GM18526 (cell line): ENCODE results near the gene ADARB2.

Source experiments
- POLR2A ChIP-seq: IDR thresholded peaks from 3 replicates; pipeline ENCODE4 v1.6.1; 2011; ENCODE audit not compliant: insufficient read length; ENCODE audit errors: extremely low read depth

ADARB2 gene

DNA sequence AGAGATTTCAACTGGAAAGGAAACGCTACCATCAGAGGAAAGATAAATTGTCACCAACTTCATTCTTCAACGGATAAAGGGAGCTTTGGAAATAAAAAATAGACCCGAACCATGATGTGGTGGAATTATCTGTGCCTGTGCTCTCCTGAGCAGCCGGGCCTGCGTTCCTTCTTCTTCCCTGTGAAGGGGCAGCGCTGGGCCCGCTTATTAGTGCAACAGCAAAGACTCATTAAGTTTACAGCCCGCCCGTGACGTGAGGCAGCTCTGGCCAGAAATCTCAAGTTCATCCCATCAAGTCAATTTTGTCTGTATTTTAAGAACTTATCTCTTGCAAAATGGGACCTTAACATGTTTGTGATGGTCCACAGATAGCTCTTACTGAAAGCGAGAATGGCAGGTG lies 193.7 kb downstream of the ADARB2 start:
- TF ChIP-seq POLR2A: no peak

DNA sequence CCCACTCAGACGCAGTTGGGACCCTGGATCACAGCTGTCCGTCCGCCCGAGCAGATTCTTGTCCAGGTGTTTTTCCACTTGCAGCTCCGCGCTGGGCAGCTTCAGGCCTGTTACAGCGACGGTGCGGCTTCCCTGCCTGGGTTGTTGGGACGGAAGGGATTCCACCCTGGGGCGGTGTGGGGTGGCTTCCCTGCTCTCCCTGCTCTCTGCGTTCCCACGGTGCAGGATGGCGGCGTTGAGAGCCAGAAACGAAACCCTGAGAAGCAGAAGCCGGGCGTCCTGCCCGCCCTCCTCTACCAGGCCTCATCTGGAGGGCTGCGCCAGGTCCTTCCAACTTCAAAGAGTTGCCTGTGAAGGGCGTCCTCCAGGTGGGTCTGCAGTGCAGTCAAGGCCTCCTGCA lies 194.4 kb downstream of the ADARB2 start:
- no peak for TF ChIP-seq POLR2A

DNA sequence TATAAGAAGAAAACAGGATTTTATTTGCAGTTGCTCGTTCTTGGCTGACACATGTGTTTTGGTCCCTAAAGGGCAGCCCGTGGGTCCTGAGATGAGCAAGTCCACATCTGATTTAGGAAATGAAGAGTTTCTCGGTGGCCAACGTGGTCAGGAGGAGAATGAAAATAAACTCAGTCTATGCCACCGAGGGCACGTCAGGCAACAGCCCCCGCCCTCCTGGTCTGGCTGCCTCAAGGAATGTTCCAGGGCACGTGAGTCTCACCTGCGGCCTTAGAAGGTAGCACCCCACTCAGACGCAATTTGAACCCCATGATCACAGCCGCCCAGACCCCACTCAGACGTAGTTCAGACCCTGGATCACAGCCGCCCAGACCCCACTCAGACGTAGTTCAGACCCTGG lies 197.2 kb downstream of the ADARB2 start:
- no peak for TF ChIP-seq POLR2A

DNA sequence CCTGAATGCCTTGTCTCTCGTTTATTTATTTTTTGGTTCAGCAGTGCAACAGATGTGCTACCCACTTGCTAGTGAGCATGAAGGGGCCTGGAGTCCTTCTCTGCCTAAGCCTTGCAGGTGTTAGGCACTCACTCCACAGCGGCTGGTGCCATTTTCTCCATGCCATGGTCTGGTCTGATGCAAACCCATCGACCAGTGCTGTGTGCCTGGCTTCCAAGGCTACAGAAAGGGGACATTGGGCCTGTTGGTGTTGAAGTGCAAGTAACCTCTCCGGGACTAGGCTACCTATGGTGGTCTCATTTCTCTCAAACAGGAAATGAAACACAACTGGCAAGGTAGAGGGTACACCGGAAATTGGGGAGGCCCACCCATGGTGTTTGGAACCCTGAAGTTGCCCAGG lies 198.1 kb downstream of the ADARB2 start:
- TF ChIP-seq POLR2A: no peak

DNA sequence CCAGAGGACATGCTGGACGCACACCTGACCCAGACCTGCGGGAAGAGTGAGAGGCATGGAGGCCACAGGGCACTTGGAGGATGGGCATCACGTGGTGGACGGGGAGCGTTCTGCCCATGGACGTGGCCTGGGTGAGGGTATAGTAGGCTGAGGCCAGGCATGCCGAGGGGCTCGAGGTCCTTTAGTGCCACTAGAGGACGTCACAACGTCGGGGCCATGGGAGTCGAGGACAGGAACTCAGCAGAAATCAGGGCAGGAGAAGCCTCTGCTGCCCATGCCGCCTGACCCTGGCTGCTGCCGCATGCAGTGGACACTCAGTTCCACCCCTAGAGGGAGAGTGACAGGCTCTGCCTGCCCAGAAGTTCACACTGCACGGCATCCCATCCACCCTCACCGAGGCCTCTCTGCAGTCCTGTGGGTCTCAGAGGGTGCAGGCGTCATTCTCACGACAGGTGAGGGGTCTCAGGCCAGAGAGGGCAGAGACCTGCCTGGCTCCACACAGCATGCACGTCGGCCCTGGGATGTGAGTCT lies 198.7 kb downstream of the ADARB2 start:
- TF ChIP-seq POLR2A: no peak

DNA sequence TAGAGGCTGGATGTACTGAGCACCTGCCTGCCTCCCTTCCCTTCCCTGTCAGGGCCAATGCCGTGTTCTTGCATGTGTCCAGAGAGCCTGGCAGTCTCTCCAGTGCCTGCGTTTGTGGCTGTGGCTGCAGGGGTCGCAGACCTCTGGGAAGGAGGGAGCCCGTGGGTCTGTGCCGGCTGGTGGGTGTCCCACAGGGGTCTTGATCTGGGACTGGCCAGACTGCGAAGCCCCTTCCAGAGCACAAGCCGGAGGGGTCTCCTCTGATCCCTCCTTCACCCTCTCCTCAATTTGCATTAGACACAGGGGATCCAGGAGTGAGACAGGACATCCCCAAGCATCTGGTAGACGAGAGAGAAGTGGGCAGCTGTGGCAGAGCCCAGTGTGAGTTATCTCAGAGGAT lies 199.2 kb downstream of the ADARB2 start:
- no peak for TF ChIP-seq POLR2A

DNA sequence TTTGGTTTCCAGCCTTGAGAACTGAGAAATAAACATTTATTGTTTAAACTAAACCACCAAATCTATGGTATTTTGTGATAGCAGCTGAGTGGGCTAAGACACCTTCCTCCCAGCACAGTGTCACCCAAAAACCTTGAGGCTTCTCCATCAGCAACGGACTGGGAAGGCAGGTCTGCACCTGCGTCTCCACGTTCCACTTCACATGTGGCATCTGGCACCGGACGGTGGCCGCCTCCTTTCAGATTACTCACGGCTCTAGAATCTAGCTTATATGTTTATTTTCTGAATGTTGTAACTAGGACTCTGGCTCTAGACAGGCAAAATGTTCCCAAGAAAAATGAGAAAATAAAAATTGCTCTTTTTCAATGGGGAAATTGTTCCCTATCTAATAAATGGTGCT lies 201.0 kb downstream of the ADARB2 start:
- no peak for TF ChIP-seq POLR2A

DNA sequence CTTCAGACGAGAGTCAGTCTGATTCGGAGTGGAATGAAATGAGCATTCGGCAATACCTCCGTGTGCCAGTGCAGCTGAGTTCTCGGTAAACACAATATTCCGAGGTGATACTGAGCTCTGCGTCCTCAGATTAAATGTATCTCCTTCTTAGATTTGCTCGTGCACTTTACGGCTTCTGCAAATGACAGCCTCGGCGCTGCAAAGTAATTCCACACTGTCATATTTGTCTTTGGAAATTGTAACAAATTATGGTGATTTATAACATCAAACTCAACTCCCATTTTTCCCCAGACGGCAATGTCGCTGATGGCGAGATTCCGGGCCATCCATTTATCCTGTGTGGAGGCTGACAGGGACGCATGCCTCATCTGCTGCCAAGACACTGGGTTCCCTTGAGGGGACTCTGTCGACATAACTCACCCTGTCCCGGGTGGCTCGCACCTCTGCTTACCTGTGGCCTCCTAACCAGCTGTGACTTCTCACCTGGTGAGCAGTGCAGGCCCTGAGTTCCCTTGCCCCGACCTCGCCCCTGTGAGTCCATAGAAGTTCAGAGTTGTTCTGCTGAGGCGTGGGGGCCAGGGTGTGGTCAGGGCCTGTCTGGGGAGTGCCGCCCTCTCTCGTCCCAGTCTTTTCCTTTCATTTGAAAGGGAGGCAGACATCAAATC lies 201.9 kb downstream of the ADARB2 start:
- no peak for TF ChIP-seq POLR2A

DNA sequence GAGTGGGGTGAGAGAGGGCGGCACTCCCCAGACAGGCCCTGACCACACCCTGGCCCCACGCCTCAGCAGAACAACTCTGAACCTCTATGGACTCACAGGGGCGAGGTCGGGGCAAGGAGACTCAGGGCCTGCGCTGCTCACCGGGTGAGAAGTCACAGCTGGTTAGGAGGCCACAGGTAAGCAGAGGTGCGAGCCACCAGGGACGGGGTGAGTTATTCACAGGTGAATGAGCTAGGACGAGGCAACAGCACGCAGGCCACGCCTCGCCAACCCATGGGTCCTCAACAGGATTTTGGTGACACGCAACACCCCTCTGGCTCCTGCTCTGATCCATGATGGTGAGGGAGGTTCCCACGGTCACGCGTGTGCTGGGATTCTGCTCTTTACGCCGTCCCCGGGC lies 202.5 kb downstream of the ADARB2 start:
- TF ChIP-seq POLR2A: no peak

DNA sequence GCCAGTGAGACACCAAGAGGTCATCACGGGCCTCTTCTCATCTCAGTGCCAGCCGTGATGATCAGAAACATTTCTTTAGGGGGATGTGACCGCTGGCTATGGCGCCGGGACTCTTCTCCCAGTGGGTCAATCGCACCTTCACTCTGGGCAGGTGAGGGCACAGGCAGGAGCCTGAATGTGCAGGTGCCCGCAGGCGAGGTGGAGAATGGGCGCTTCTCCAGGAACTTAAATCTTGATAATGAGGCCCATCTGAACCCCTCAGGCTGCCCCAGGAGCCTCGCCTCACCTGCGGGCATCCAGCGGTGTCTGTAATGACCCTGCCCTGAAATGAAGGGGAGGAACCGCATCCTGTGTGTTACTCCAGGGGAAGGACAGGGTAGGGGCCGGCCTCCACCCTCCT lies 204.7 kb downstream of the ADARB2 start:
- no peak for TF ChIP-seq POLR2A

DNA sequence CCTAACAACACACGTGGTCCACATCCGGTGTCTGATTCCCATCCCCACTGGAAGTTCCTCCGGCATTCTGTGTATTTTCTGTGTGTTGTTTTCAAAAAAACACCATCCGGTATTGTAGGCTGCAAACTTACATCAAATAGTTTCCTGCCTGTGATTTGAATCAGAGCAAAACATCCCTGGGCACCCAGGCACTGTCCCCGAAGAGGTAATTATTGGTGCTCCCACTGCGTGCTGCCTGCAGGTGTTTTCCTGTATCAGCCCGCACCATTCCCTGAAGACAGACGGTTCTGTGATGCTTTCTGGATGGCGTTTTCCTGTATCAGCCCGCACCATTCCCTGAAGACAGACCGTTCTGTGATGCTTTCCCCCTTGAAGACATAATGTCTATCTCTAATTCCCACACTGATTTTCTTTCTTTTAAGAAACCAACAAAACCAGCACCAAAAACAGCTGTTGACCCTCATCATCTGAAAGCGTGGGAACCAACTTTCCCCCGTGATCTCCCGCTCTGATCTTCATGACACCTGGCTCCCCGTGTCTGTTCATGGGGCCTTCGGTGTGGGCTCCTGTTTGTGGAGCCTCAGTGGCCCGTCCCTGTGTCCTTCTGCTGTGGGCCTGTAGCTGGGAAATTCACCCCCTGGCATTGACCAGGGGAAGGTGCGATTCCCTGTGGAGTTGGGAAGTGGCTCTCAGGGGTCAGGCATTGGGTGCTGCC lies 205.3 kb downstream of the ADARB2 start:
- no peak for TF ChIP-seq POLR2A

DNA sequence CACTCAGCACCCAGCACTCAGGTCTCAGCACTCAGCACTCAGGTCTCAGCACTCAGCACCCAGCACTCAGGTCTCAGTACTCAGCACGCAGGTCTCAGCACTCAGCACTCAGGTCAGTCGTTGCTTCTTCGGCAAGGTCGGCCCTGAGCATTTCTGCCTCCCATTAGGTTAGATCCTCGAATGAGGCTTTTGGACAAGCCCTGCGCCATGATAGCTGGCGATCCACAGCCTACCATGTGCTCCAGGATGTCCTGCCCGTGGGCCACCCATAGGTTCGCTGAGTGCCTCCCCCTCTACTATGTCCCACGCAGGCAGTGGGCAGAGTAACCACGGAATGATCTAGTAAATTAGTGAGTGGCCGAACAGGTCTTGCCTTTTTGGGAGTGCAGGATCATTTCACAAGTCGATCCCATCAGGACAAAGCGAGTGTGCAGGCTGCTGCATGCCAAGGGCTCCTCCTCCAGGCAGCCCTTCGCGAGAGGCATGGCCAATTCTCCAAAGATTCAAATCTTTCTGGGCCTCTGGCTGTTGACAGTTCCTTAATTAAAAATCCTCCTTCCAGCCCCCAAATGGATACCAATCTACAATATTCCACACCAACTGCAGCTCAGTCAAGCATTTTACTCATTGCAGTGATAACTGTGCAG lies 206.3 kb downstream of the ADARB2 start:
- no peak for TF ChIP-seq POLR2A

DNA sequence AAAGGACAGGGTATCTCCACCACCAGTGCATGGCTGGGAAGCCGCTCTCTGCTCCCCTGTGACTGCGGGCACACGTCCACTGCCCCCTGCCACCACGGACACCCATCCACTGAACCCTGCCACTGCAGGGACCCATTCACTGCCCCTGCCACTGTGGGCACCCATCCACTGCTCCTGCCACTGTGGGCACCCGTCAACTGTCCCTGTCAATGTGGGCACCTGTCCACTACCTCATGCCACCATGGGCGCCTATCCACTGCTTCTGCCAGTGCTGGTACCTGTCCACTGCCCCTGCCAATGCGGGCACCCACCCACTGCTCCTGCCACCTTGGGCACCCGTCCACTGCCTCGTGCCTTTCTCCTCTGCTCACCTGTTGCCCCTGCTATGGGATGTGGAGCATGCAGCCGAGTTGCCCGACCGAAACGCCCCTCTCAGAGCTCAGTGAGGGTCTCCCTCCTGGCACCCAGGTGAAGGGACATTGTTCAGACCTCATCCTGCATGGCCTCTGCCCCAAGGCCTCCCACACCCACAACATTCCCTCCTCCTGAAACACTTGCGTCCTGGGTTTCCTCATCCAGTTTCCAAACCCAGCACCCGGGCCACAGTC lies 207.4 kb downstream of the ADARB2 start:
- TF ChIP-seq POLR2A: no peak

DNA sequence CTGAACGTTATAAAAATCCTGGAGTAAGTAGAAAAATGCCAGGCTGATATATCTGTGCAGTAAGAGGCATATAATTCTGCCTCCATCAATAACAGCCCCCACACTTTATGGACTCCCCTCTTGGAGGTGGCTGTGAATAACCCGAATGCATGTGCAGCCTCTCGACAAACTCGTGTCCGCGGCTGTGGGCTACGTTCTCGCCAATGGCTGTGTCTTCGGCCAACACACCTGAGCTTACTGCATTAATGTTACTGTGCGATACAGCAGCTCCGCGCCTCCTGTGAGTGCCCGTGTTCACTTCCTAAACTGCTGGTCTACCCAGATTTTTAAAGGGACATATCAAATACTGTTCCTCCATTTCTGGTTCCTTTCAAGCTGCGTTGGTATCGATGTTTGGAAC lies 209.4 kb downstream of the ADARB2 start:
- TF ChIP-seq POLR2A: no peak

DNA sequence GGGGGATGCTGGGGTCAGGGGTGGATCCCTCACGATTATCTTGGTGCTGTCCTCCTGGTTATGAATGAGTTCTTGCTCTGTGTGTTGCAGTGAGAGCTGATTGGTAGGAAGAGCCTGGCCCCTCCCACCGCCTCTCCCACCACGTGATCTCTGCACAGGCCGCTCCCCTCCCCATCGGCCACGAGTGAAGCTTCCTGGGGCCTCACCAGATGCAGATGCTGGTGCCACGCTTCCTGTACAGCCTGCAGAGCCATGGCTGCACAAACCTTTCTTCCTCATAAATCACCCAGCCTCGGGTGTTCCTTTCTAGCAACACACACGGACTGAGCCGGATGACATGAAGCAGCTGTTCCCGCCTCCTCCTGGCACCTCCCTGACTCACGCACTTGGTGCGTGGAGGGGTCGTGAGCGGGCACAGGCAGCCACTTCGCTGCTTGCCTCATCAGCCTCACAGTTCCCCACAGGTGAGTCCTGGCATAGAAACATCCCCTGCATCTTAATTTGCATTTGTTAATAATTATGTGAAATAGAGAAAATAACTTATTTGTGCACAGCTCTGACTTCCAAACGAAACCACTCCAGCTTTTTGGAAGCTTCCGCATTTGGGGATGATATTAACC lies 210.8 kb downstream of the ADARB2 start:
- TF ChIP-seq POLR2A: no peak
